Measurements from ENCODE around the gene STARD10. TPM values are rescaled to one million over a fixed set of nuclear protein-coding genes. Genes with fewer than 3 reads are reported as not detected.

Gene STARD10
- total and polyA plus RNA-seq, 11 donors, result 35.2 to 237 (median 55.2) TPM

GRCh38 chr11:72716788-72717435, 76.9 kb downstream of the STARD10 start:
- Histone ChIP-seq H3K36me3 (peaks cover 0 to 38% (median 9%) of the 10 kb centered on the region in 9 donors), H3K27me3 (no peaks in the 10 kb centered on the region), H3K4me3 (no peak overlapping the region), H3K27ac (peak overlapping the region in 3 of 12 donors; percentile 12 to 87 (median 14)), H3K9me3 (no peaks in the 10 kb centered on the region), H3K4me1 (peaks cover 3 to 95% (median 67%) of the 10 kb centered on the region in 12 donors)
- no peak for ATAC-seq
- intact Hi-C loops (cut with DNase I), result no loop called here
- TF ChIP-seq POLR2A (IDR thresholded peaks at IDR 0.05) (no peak), CTCF (IDR thresholded peaks at IDR 0.05) (no peak)
- WGBS, 4 donors, result 73 to 91% (median 88%) methylated on average over 7 to 14 of the region's 14 CpGs
- peak in 1 of 5 donors; percentile 21 for DNase-seq

GRCh38 chr11:72716290-72716689, 77.6 kb downstream of the STARD10 start:
- Histone ChIP-seq H3K27ac (peak overlapping the region in 2 of 12 donors; percentile 14 to 87), H3K4me3 (no peak overlapping the region), H3K9me3 (no peaks in the 10 kb centered on the region), H3K36me3 (peaks cover 0 to 44% (median 14%) of the 10 kb centered on the region in 9 donors), H3K27me3 (no peaks in the 10 kb centered on the region), H3K4me1 (peaks cover 3 to 90% (median 66%) of the 10 kb centered on the region in 12 donors)
- intact Hi-C loops (cut with DNase I), result no loop called here
- 42 to 51% (median 49%) methylated on average over 7 of the region's 7 CpGs for WGBS, 4 donors
- peak in 1 of 5 donors; percentile 51 for DNase-seq
- ATAC-seq, result peak in 1 of 4 donors; percentile 9
- TF ChIP-seq POLR2A (IDR thresholded peaks at IDR 0.05) (no peak), CTCF (IDR thresholded peaks at IDR 0.05) (no peak)

GRCh38 chr11:72712841-72713240, 81.0 kb downstream of the STARD10 start:
- DNase-seq (peak in 1 of 5 donors; percentile 26), ATAC-seq (no peak)
- WGBS, 4 donors, result 39 to 61% (median 44%) methylated on average over 8 to 10 of the region's 10 CpGs
- H3K36me3 ChIP-seq, result peaks cover 0 to 70% (median 48%) of the 10 kb centered on the region in 9 donors
- TF ChIP-seq CTCF (IDR thresholded peaks at IDR 0.05), result no peak
- no peak for TF ChIP-seq POLR2A (IDR thresholded peaks at IDR 0.05)
- H3K4me3 ChIP-seq, result peak overlapping the region in 4 of 12 donors; percentile 5 to 16 (median 8)
- H3K27ac ChIP-seq, result peak overlapping the region in 5 of 12 donors; percentile 2 to 82 (median 34)
- no peaks in the 10 kb centered on the region for H3K27me3 ChIP-seq
- H3K4me1 ChIP-seq, result peaks cover 0 to 55% (median 34%) of the 10 kb centered on the region in 12 donors
- no peaks in the 10 kb centered on the region for H3K9me3 ChIP-seq
- intact Hi-C loops (cut with DNase I), result no loop called here

- Histone ChIP-seq H3K4me1 (peaks cover 0 to 49% (median 32%) of the 10 kb centered on the region in 12 donors), H3K36me3 (peaks cover 0 to 70% (median 52%) of the 10 kb centered on the region in 9 donors), H3K9me3 (no peaks in the 10 kb centered on the region), H3K4me3 (peak overlapping the region in 4 of 12 donors; percentile 5 to 16 (median 8)), H3K27me3 (no peaks in the 10 kb centered on the region), H3K27ac (peak overlapping the region in 6 of 12 donors; percentile 2 to 82 (median 24))
- TF ChIP-seq CTCF (IDR thresholded peaks at IDR 0.05), result no peak
- TF ChIP-seq POLR2A (IDR thresholded peaks at IDR 0.05), result no peak
- WGBS, 4 donors, result 27 to 44% (median 39%) methylated on average over 18 to 26 of the region's 26 CpGs
- intact Hi-C loops (cut with DNase I), result no loop called here
- DNase-seq (peak; percentile 69 to 84 (median 74)), ATAC-seq (peak; percentile 14 to 70 (median 59))
Measured at GRCh38 chr11:72712168-72712751, 81.6 kb downstream of the STARD10 start.

Measured in heart left ventricle (tissue), 16 donors.